MM.1S (cell line): ENCODE data around the gene CAND2.

ENCODE experiments used
- CTCF ChIP-seq: fragments of 300-600 bp; sonication (generic); IDR thresholded peaks from 2 replicates; pipeline ENCODE4 v1.5.1; 2016; ENCODE audit warnings: antibody characterized with exemption, low read length, mixed read lengths
- EZH2 ChIP-seq: fragments of 300-600 bp; sonication (generic); optimal IDR thresholded peaks from 2 replicates; pipeline ENCODE3; 2017; ENCODE audit warnings: low read depth, mild to moderate bottlenecking, antibody characterized with exemption, low read length, mixed read lengths
- EZH2phosphoT487 ChIP-seq: fragments of 300-600 bp; sonication (generic); IDR thresholded peaks from 2 replicates; pipeline ENCODE4 v1.6.1; 2018; ENCODE audit warnings: antibody characterized with exemption, low read length

GRCh38 chr3:12799525-12800440 is 3.3 kb downstream of the CAND2 start:
- TF ChIP-seq CTCF (no peak), EZH2 (no peak), EZH2phosphoT487 (no peak)
